Thoracic aorta (tissue), 2 donors: Measurements from ENCODE around the gene RASSF1. TPM values are rescaled to one million over a fixed set of nuclear protein-coding genes. Genes with fewer than 3 reads are reported as not detected.

Source experiments
- ATAC-seq: fragments of 150-250 bp; one replicate; pipeline ENCODE4 v1.8.0; 2017; ENCODE audit warnings: low read depth; ENCODE audit not compliant: insufficient number of reproducible peaks, low FRiP score
- DNase-seq: peaks from one replicate; pipeline ENCODE4 v3.0.0-alpha.2; 2020; ENCODE audit warnings: low spot score
- H3K27ac ChIP-seq, 2 donors: fragments of 200-600 bp; sonication (generic); 1 replicate in 1 of 2; 2 replicates in 1 of 2; pipeline ENCODE4 v1.5.1; 2016; ENCODE audit warnings: mild to moderate bottlenecking in 2 of 2, moderate library complexity in 2 of 2
- H3K27me3 ChIP-seq: fragments of 200-600 bp; sonication (generic); replicated peaks from 2 replicates; pipeline ENCODE4 v1.6.0; 2016; ENCODE audit warnings: mild to moderate bottlenecking; ENCODE audit not compliant: insufficient read depth
- H3K36me3 ChIP-seq: fragments of 200-600 bp; sonication (generic); one replicate; pipeline ENCODE4 v1.5.1; 2016
- H3K4me1 ChIP-seq, 2 donors: fragments of 200-600 bp; sonication (generic); 1 replicate in 1 of 2; 2 replicates in 1 of 2; pipeline versions ENCODE4 v1.5.1 to v1.6.0; 2016; ENCODE audit warnings: low read depth in 2 of 2, mild to moderate bottlenecking in 1 of 2; ENCODE audit not compliant: control insufficient read depth in 1 of 2
- H3K4me3 ChIP-seq: fragments of 200-600 bp; sonication (generic); 2 replicates; pipeline ENCODE4 v1.5.1; 2016; ENCODE audit warnings: mild to moderate bottlenecking
- H3K9me3 ChIP-seq: fragments of 200-600 bp; sonication (generic); 2 replicates; pipeline ENCODE4 v1.5.1; 2016
- total RNA-seq, 2 donors: library from RNA; depleted of rRNA; stranded (reverse); fragments of >200 nt; gene quantifications; one replicate each; pipeline versions ENCODE4 v1.1.0 to v1.2.3, GENCODE V29; 2016
- TF ChIP-seq, protein P1 (sequence below): fragments of 200-600 bp; sonication (generic); IDR thresholded peaks from one replicate; pipeline ENCODE4 v1.5.1; 2019; ENCODE audit warnings: antibody characterized with exemption

RASSF1 gene
- total RNA-seq, 2 donors from 2014 or later, result 45.2 to 72.2 TPM

DNA sequence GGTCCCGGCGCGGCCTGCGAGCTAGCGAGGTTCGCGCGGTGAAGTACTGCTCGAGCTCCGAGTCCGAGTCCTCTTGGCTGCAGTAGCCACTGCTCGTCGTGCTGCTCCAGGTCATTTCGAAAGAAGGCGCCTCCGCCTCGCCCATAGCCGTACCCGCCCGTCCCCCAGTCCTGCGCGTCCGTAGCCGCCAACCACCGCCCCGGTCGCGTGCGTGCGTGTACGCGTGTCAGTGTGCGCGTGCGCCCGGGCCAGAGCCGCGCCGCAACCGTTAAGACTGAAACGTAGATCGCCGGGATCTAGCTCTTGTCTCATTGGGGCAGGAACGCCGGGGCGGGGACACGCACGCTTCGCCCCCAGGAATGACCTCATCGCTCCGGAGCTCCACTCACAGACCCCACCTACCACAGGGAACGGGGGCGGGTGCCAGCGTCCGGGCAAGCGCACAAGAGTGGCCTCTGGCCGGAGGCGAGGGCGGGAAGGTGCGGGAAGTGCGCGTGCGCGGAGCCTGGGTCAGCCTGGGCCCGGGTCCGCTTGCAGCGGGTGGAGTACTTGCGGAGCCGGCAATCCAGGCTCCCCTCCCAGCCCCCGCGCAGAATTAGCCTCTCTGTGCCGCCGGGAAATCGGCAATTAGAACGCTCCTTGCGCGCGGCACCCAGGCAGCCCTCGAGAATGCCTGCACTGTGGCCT is 3.3 kb downstream of the RASSF1 start:
- Histone ChIP-seq H3K9me3 (no peaks in the 10 kb centered on the region), H3K4me1 (peaks cover 47 to 78% of the 10 kb centered on the region in 2 donors), H3K4me3 (peak overlapping the region; percentile 74), H3K36me3 (no peaks in the 10 kb centered on the region), H3K27ac (peak overlapping the region; percentile 90 to 93), H3K27me3 (no peaks in the 10 kb centered on the region)
- DNase-seq (peak; percentile 98), ATAC-seq (peak; percentile 87)
- TF ChIP-seq, protein P1, sequence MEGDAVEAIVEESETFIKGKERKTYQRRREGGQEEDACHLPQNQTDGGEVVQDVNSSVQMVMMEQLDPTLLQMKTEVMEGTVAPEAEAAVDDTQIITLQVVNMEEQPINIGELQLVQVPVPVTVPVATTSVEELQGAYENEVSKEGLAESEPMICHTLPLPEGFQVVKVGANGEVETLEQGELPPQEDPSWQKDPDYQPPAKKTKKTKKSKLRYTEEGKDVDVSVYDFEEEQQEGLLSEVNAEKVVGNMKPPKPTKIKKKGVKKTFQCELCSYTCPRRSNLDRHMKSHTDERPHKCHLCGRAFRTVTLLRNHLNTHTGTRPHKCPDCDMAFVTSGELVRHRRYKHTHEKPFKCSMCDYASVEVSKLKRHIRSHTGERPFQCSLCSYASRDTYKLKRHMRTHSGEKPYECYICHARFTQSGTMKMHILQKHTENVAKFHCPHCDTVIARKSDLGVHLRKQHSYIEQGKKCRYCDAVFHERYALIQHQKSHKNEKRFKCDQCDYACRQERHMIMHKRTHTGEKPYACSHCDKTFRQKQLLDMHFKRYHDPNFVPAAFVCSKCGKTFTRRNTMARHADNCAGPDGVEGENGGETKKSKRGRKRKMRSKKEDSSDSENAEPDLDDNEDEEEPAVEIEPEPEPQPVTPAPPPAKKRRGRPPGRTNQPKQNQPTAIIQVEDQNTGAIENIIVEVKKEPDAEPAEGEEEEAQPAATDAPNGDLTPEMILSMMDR, result no peak

DNA sequence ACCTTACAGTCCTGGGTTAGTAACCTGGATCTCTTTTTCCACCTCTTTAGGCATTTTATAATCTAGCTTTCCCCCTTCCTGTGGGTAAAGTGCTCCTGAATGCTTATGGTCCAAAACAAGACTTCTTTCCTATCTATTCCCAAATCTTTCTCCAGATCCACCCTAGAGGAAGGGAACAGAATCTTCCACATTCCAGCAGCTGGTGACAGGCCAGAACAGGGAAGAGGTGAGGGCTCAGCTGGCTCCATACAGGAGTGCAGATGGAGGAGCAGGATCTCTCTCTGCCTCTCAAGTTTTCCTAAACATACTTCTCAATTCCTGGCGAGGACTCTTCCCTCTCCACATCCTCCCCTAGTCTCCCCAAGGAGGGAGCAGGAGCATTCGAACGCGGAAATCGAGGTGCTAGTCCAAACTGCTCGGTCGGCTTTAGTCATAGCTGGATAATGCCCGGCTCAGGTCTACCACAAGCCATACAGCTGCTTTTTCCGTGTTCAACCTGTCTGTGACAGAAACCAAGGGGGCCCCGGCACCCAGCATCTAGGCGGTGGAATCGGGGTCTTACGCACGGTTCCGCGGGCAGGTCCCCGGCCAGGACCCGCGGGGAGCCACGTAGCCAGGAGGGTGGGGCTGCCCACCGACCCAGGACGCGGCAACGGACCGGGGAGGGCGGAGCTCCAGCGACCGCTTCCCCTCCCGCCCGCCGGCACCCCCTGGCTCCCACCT is 4.0 kb downstream of the RASSF1 start:
- Histone ChIP-seq H3K4me1 (peaks cover 47 to 76% of the 10 kb centered on the region in 2 donors), H3K36me3 (peaks cover 7% of the 10 kb centered on the region), H3K9me3 (no peaks in the 10 kb centered on the region), H3K4me3 (peak overlapping the region; percentile 74), H3K27me3 (no peaks in the 10 kb centered on the region), H3K27ac (peak overlapping the region; percentile 90 to 93)
- ATAC-seq (peak; percentile 3), DNase-seq (no peak)
- TF ChIP-seq, protein P1, result no peak

DNA sequence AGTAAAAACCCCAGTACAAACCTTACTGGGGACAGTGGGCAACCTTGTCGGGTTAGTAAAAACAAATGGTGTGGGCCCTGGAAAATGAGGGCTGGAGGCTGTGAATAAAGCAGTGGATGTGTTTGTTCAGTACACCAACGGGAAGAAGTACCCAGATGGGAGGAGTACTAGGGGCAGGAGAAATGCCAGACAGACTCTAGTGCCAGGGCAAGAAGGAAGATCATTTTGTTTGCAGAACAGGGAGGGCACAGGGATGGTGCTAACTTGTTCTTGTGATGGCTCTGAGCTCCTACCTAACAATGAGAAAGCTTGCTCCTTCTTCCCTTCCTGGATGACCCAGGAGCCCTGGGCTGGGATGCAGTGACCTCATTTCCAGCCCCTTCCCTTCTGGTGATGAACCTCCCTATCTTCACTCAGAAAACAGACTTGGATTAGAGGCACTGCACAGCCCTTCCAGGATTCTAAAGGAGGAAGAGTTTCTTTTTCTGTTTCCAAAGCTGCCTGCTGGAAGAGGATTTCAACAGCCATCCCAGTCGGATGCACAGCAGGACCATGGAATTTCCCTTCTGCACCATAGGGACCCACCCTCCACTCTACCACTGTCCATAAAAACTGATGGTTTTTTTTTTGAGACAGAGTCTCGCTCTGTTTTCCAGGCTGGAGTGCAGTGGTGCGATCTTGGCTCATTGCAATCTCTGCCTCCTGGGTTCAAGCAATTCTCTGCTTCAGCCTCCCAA is 6.1 kb downstream of the RASSF1 start:
- peak overlapping the region; percentile 27 for H3K4me3 ChIP-seq
- H3K9me3 ChIP-seq, result no peaks in the 10 kb centered on the region
- H3K4me1 ChIP-seq, result peaks cover 39 to 55% of the 10 kb centered on the region in 2 donors
- TF ChIP-seq, protein P1, result no peak
- ATAC-seq (no peak), DNase-seq (no peak)
- peak overlapping the region; percentile 90 to 93 for H3K27ac ChIP-seq
- peaks cover 28% of the 10 kb centered on the region for H3K36me3 ChIP-seq
- no peaks in the 10 kb centered on the region for H3K27me3 ChIP-seq

DNA sequence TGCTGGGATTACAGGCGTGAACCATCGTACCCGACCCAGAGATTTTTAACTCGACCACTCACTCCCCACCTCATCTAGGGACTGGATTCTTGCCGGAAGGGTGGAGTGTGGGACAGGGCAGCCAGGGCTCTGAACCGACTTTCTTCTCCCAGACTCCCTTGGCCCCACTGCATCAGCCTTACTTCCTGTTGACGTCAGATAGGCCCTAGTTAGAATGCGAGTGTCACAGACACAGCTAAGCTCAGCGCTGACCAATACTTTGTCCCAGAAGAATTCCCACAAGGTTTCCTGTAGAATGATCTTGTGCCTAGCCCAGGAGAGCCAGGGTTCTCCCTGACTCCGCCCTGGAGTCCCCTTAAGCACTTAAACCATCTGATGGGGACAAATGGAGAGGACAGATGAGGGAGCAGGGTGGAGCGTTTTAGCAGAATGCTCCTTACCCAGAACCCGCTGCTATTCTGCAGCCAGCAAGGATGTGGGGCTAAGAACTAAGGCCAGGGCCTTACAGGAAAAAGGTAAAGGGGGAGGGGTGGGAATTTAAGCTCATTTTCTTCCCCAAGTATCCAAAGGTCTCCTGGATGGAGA is 6.8 kb downstream of the RASSF1 start:
- Histone ChIP-seq H3K27ac (peak overlapping the region; percentile 90 to 93), H3K4me1 (peaks cover 35 to 48% of the 10 kb centered on the region in 2 donors), H3K4me3 (peak overlapping the region; percentile 27), H3K9me3 (no peaks in the 10 kb centered on the region), H3K27me3 (no peaks in the 10 kb centered on the region), H3K36me3 (peaks cover 29% of the 10 kb centered on the region)
- TF ChIP-seq, protein P1, result no peak
- DNase-seq (no peak), ATAC-seq (peak; percentile 32)
